DND-41 (cell line): ENCODE results near the gene OSBPL10.

Source experiments
- ATAC-seq: fragments of 200-7000 bp; cut with Tn5 transposase; 3 replicates; pipeline ENCODE4 v1.9.1; 2021; ENCODE audit warnings: low read depth; ENCODE audit not compliant: insufficient read depth
- DNase-seq: peaks from one replicate; pipeline ENCODE4 v3.0.0-alpha.2; 2020
- H2AFZ ChIP-seq: 2 replicates; pipeline ENCODE4 v1.6.0; 2012; ENCODE audit warnings: low read depth, low read length
- H3K27ac ChIP-seq: 2 replicates; pipeline ENCODE4 v1.5.1; 2012; ENCODE audit warnings: low read length, inconsistent platforms
- H3K27me3 ChIP-seq: fragments of 200-600 bp; sonication (generic); 2 replicates; pipeline ENCODE4 v1.6.0; 2012; ENCODE audit warnings: low read length, mild to moderate bottlenecking, inconsistent platforms; ENCODE audit not compliant: insufficient read depth, poor library complexity
- H3K36me3 ChIP-seq: 2 replicates; pipeline ENCODE4 v1.5.1; 2012; ENCODE audit warnings: low read length, inconsistent platforms; ENCODE audit not compliant: insufficient read depth
- H3K4me1 ChIP-seq: 2 replicates; pipeline ENCODE4 v1.5.1; 2012; ENCODE audit warnings: mild to moderate bottlenecking, low read length; ENCODE audit not compliant: insufficient read depth
- H3K4me2 ChIP-seq: 2 replicates; pipeline ENCODE4 v1.6.0; 2012; ENCODE audit warnings: mild to moderate bottlenecking, moderate library complexity, low read length, inconsistent platforms; ENCODE audit not compliant: insufficient read depth
- H3K4me3 ChIP-seq, 2 experiments: fragments of 200-600 bp in 1 of 2; shearing (Covaris generic) in 1 of 2; 2 replicates each; pipeline ENCODE4 v1.5.1; 2012 to 2016; ENCODE audit warnings: inconsistent platforms in 2 of 2, low read length in 2 of 2, mild to moderate bottlenecking in 2 of 2, low read depth in 1 of 2, moderate library complexity in 1 of 2
- H3K79me2 ChIP-seq: 2 replicates; pipeline ENCODE4 v1.6.0; 2012; ENCODE audit warnings: low read length, inconsistent platforms; ENCODE audit not compliant: insufficient read depth
- H3K9ac ChIP-seq: 2 replicates; pipeline ENCODE4 v1.6.0; 2012; ENCODE audit warnings: low read depth, mild to moderate bottlenecking, inconsistent platforms, low read length, moderate library complexity
- H3K9me3 ChIP-seq: 2 replicates; pipeline ENCODE4 v1.5.1; 2012; ENCODE audit warnings: low read length, moderate library complexity, mild to moderate bottlenecking, inconsistent platforms; ENCODE audit not compliant: insufficient read depth, severe bottlenecking
- H4K20me1 ChIP-seq: 2 replicates; pipeline ENCODE4 v1.6.0; 2012; ENCODE audit warnings: low read length; ENCODE audit not compliant: insufficient read depth
- CTCF ChIP-seq: IDR thresholded peaks from 2 replicates; pipeline ENCODE4 v1.5.1; 2012; ENCODE audit warnings: borderline replicate concordance, low read length, moderate library complexity, mild to moderate bottlenecking; ENCODE audit not compliant: poor library complexity, severe bottlenecking; ENCODE audit errors: extremely low read depth
- EZH2 ChIP-seq: IDR thresholded peaks from 3 replicates; pipeline ENCODE4 v1.6.1; 2012; ENCODE audit warnings: borderline replicate concordance, low read depth, mild to moderate bottlenecking, moderate library complexity, low read length, inconsistent platforms; ENCODE audit not compliant: severe bottlenecking

Gene OSBPL10

GRCh38 chr3:31614162-31614921 is 366.7 kb downstream of the OSBPL10 start:
- peaks cover 15% of the 10 kb centered on the region; the same call in 1 of the 2 replicates for H4K20me1 ChIP-seq

GRCh38 chr3:31613654-31614053 is 367.4 kb downstream of the OSBPL10 start:
- H3K4me1 ChIP-seq: no peaks in the 10 kb centered on the region
- no peak overlapping the region for H3K9ac ChIP-seq
- no peak overlapping the region for H2AFZ ChIP-seq
- no peak overlapping the region for H3K4me2 ChIP-seq
- no peak for TF ChIP-seq EZH2
- no peak for TF ChIP-seq CTCF
- peaks cover 15% of the 10 kb centered on the region; the same call in 1 of the 2 replicates for H4K20me1 ChIP-seq
- H3K27ac ChIP-seq: 0 out of 2 replicates have a peak overlapping the region, but pooled peaks have one; percentile 9
- peaks cover 84% of the 10 kb centered on the region for H3K79me2 ChIP-seq
- peaks cover 69% of the 10 kb centered on the region for H3K36me3 ChIP-seq
- no peaks in the 10 kb centered on the region for H3K9me3 ChIP-seq
- H3K27me3 ChIP-seq: no peaks in the 10 kb centered on the region
- no peak for ATAC-seq
- no peak for DNase-seq
- H3K4me3 ChIP-seq: no peak overlapping the region

More at GRCh38 chr3:31614162-31614921, 366.7 kb downstream of the OSBPL10 start:
- Histone ChIP-seq H3K4me2 (no peak overlapping the region), H2AFZ (no peak overlapping the region), H3K4me1 (no peaks in the 10 kb centered on the region), H3K36me3 (peaks cover 76% of the 10 kb centered on the region), H3K9me3 (no peaks in the 10 kb centered on the region), H3K27ac (no peak overlapping the region), H3K27me3 (no peaks in the 10 kb centered on the region), H3K79me2 (peaks cover 81% of the 10 kb centered on the region), H3K9ac (no peak overlapping the region), H3K4me3 (no peak overlapping the region)
- ATAC-seq (no peak), DNase-seq (no peak)
- TF ChIP-seq CTCF (no peak), EZH2 (no peak)

- TF ChIP-seq EZH2 (no peak), CTCF (no peak)
- Histone ChIP-seq H3K27me3 (no peaks in the 10 kb centered on the region), H2AFZ (no peak overlapping the region), H3K4me2 (no peak overlapping the region), H3K9me3 (no peaks in the 10 kb centered on the region), H3K9ac (no peak overlapping the region), H3K4me3 (no peak overlapping the region), H3K4me1 (no peaks in the 10 kb centered on the region), H3K79me2 (peaks cover 86% of the 10 kb centered on the region), H3K27ac (no peak overlapping the region), H3K36me3 (peaks cover 65% of the 10 kb centered on the region), H4K20me1 (peaks cover 15% of the 10 kb centered on the region; the same call in 1 of the 2 replicates)
- ATAC-seq: no peak
- no peak for DNase-seq
Observed at GRCh38 chr3:31613177-31613576, 367.9 kb downstream of the OSBPL10 start.
